Smooth muscle cell (in vitro differentiated cells): Measurements from ENCODE around the gene ADGRE1. TPM values are rescaled to one million over a fixed set of nuclear protein-coding genes. Genes with fewer than 3 reads are reported as not detected.

Source experiments
- DNase-seq: peaks from one replicate; lab custom pipeline; 2025; ENCODE audit not compliant: unreplicated experiment; lab: John Stamatoyannopoulos, UW
- H2AFZ ChIP-seq: fragments of 200-600 bp; sonication (generic); 2 replicates; pipeline ENCODE4 v1.6.0; 2016; ENCODE audit warnings: antibody characterized with exemption, low read depth, mild to moderate bottlenecking
- H3F3A ChIP-seq: fragments of 200-600 bp; sonication (generic); 2 replicates; pipeline ENCODE4 v1.6.0; 2017; ENCODE audit warnings: antibody characterized with exemption, low read depth
- H3K27ac ChIP-seq: fragments of 200-600 bp; sonication (generic); 2 replicates; pipeline ENCODE4 v1.5.1; 2016; ENCODE audit warnings: low read depth, mild to moderate bottlenecking
- H3K27me3 ChIP-seq: fragments of 200-600 bp; sonication (generic); 2 replicates; pipeline ENCODE4 v1.6.1; 2016; ENCODE audit warnings: low read depth, mild to moderate bottlenecking
- H3K36me3 ChIP-seq: fragments of 200-600 bp; sonication (generic); 2 replicates; pipeline ENCODE4 v1.5.1; 2016; ENCODE audit warnings: low read depth
- H3K4me1 ChIP-seq: fragments of 200-600 bp; sonication (generic); 2 replicates; pipeline ENCODE4 v1.5.1; 2016; ENCODE audit warnings: low read depth
- H3K4me2 ChIP-seq: fragments of 200-600 bp; sonication (generic); 2 replicates; pipeline ENCODE4 v1.6.0; 2016; ENCODE audit warnings: mild to moderate bottlenecking
- H3K4me3 ChIP-seq: fragments of 200-600 bp; sonication (generic); 2 replicates; pipeline ENCODE4 v1.5.1; 2016; ENCODE audit warnings: mild to moderate bottlenecking
- H3K79me2 ChIP-seq: fragments of 200-600 bp; sonication (generic); 2 replicates; pipeline ENCODE4 v1.6.0; 2016; ENCODE audit warnings: low read depth, mild to moderate bottlenecking
- H3K9ac ChIP-seq: fragments of 200-600 bp; sonication (generic); 2 replicates; pipeline ENCODE4 v1.6.0; 2016; ENCODE audit warnings: low read depth
- H3K9me3 ChIP-seq: fragments of 200-600 bp; sonication (generic); replicated peaks from 2 replicates; pipeline ENCODE4 v1.5.1; 2016; ENCODE audit warnings: low read depth
- H4K20me1 ChIP-seq: fragments of 200-600 bp; sonication (generic); 2 replicates; pipeline ENCODE4 v1.6.0; 2016; ENCODE audit warnings: low read depth
- WGBS: methylation state at CpG from one replicate; pipeline ENCODE4 v1.1.7; 2016; ENCODE audit warnings: low lambda C conversion rate; 5-methylcytosine and 5-hydroxymethylcytosine counted together
- polyA plus RNA-seq: library from polyadenylated mRNA; unstranded; fragments of >200 nt; fragmentation: Nextera tagmentation; extraction: Ambion mirVana; gene quantifications from 2 replicates; pipeline ENCODE4 v1.2.1, GENCODE V29; 2016
- total RNA-seq: library from RNA; depleted of rRNA; stranded (reverse); fragments of >200 nt; gene quantifications from 2 replicates; pipeline ENCODE4 v1.2.3, GENCODE V29; 2014
- TF ChIP-seq, protein P1 (sequence below): fragments of 200-600 bp; sonication (generic); IDR thresholded peaks from 2 replicates; pipeline ENCODE4 v1.5.1; 2017; ENCODE audit warnings: borderline replicate concordance, mild to moderate bottlenecking, antibody characterized with exemption; ENCODE audit not compliant: insufficient read depth, poor library complexity, severe bottlenecking

Gene ADGRE1
- total and polyA plus RNA-seq, 2 experiments from 2014 or later: not detected

DNA sequence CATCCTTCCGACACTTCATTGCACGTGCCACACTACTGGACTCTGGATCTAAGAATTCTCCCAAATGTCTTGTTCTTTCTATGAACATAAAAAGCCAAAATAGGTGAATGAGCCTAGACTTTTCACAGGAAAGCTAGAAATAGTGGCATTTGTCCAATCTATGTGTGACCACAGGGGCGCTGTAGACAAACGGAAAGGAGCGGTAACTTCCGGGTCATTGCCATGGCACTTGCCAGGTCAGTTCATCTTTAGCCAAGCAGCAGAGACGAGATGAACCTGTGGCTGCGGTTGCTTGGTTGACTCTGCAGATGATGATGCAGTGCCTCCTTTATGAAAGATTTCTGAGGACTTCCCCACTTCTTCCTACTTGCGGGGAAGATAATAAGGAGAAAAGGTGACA lies 65.6 kb downstream of the ADGRE1 start:
- 87% methylated on average over 9 of the region's 9 CpGs for WGBS

DNA sequence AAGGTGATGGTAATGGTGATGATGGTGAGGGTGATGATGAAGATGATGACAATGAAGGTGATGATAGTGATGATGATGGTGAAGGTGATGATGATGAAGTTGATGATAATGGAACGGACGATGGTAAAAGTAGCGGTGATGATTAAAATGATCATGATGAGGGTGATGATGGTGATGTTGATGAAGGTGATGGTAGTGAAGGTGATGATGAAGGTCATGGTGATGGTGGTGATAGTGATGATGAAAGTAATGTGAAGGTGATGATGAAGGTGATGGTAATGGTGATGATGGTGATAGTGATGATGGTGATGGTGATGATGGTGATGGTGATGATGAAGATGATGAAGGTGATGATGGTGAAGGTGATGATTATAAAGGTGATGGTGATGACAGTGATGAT lies 67.7 kb downstream of the ADGRE1 start:
- H3K4me1 ChIP-seq: no peaks in the 10 kb centered on the region
- no peak overlapping the region for H3K4me2 ChIP-seq
- no peak overlapping the region for H3K4me3 ChIP-seq
- H3K9ac ChIP-seq: no peak overlapping the region
- H3F3A ChIP-seq: no peaks in the 10 kb centered on the region
- TF ChIP-seq, protein P1, sequence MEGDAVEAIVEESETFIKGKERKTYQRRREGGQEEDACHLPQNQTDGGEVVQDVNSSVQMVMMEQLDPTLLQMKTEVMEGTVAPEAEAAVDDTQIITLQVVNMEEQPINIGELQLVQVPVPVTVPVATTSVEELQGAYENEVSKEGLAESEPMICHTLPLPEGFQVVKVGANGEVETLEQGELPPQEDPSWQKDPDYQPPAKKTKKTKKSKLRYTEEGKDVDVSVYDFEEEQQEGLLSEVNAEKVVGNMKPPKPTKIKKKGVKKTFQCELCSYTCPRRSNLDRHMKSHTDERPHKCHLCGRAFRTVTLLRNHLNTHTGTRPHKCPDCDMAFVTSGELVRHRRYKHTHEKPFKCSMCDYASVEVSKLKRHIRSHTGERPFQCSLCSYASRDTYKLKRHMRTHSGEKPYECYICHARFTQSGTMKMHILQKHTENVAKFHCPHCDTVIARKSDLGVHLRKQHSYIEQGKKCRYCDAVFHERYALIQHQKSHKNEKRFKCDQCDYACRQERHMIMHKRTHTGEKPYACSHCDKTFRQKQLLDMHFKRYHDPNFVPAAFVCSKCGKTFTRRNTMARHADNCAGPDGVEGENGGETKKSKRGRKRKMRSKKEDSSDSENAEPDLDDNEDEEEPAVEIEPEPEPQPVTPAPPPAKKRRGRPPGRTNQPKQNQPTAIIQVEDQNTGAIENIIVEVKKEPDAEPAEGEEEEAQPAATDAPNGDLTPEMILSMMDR: no peak
- H2AFZ ChIP-seq: no peak overlapping the region
- H3K36me3 ChIP-seq: no peaks in the 10 kb centered on the region
- H3K27ac ChIP-seq: no peak overlapping the region
- no peaks in the 10 kb centered on the region for H4K20me1 ChIP-seq
- H3K9me3 ChIP-seq: no peaks in the 10 kb centered on the region
- no peak for DNase-seq
- no peaks in the 10 kb centered on the region for H3K79me2 ChIP-seq
- 86% methylated on average over 3 of the region's 3 CpGs for WGBS
- no peaks in the 10 kb centered on the region for H3K27me3 ChIP-seq

More for the DNA sequence above, 65.6 kb downstream of the ADGRE1 start:
- Histone ChIP-seq H3K27me3 (no peaks in the 10 kb centered on the region), H3K36me3 (no peaks in the 10 kb centered on the region), H2AFZ (no peak overlapping the region), H3K9me3 (no peaks in the 10 kb centered on the region), H3K4me3 (no peak overlapping the region), H3K27ac (no peak overlapping the region), H3K79me2 (no peaks in the 10 kb centered on the region), H3F3A (no peaks in the 10 kb centered on the region), H3K9ac (no peak overlapping the region), H3K4me2 (no peak overlapping the region), H4K20me1 (no peaks in the 10 kb centered on the region), H3K4me1 (no peaks in the 10 kb centered on the region)
- DNase-seq: no peak
- TF ChIP-seq, protein P1: no peak

DNA sequence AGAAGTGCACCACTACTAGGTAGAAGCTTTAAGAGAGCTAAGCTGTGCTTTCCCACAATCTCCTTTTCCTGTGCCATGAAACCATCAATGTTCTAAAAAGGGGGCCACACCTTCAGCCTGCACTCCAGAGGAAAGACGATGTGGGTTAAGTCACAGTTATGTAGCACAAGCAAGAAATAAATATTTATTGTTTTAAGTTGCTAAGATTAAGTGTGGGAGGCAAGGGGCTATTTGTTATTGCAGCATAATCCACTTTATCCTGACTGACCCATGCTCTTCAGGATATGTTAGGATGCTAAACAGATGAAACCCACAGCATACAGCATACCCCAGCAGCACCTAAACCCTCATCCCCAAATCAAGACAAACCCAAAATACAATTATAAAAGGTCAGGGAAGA lies 69.2 kb downstream of the ADGRE1 start:
- no peak overlapping the region for H2AFZ ChIP-seq
- no peaks in the 10 kb centered on the region for H3K4me1 ChIP-seq
- no peaks in the 10 kb centered on the region for H3K79me2 ChIP-seq
- no peak overlapping the region for H3K27ac ChIP-seq
- no peaks in the 10 kb centered on the region for H4K20me1 ChIP-seq
- H3K27me3 ChIP-seq: no peaks in the 10 kb centered on the region
- H3K9me3 ChIP-seq: no peaks in the 10 kb centered on the region
- H3K4me2 ChIP-seq: no peak overlapping the region
- 76% methylated on average over 1 of the region's 1 CpG for WGBS
- DNase-seq: no peak
- H3F3A ChIP-seq: no peaks in the 10 kb centered on the region
- H3K36me3 ChIP-seq: no peaks in the 10 kb centered on the region
- H3K9ac ChIP-seq: no peak overlapping the region
- H3K4me3 ChIP-seq: no peak overlapping the region
- TF ChIP-seq, protein P1: no peak

DNA sequence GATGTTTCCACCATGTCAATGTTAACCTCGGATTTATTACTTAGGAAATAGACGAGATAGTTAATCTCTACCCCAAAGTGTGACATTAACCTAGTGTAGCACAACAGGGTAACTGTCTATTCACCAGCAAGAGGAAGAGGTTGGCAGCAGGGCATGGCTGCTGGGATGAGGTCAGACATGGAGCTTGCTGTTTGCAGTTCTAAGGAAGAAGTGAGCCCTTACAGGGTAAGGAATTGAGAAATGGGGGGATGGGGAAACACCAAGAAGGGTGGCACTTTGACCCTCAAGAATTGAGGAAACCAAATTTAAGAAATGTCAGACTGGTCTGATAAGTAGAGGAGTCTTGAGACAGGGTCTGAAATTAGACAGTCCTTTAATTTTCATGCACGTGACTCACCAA lies 71.4 kb downstream of the ADGRE1 start:
- TF ChIP-seq, protein P1: no peak

More for the DNA sequence above, 71.4 kb downstream of the ADGRE1 start:
- H3K4me3 ChIP-seq: no peak overlapping the region
- no peak overlapping the region for H3K4me2 ChIP-seq
- no peaks in the 10 kb centered on the region for H3K36me3 ChIP-seq
- H3K9ac ChIP-seq: no peak overlapping the region
- no peak for DNase-seq
- no peak overlapping the region for H2AFZ ChIP-seq
- 65% methylated on average over 3 of the region's 3 CpGs for WGBS
- H3F3A ChIP-seq: no peaks in the 10 kb centered on the region
- no peaks in the 10 kb centered on the region for H3K9me3 ChIP-seq
- no peaks in the 10 kb centered on the region for H3K4me1 ChIP-seq
- no peak overlapping the region for H3K27ac ChIP-seq
- H4K20me1 ChIP-seq: no peaks in the 10 kb centered on the region
- H3K27me3 ChIP-seq: no peaks in the 10 kb centered on the region
- H3K79me2 ChIP-seq: no peaks in the 10 kb centered on the region
